Neuron (in vitro differentiated cells): ENCODE results near the gene ZNF831.

Experiments used
- H2AFZ ChIP-seq: one replicate; pipeline ENCODE4 v1.6.1; 2013; ENCODE audit warnings: low read depth, mild to moderate bottlenecking, inconsistent platforms, low read length, moderate library complexity
- H3K27me3 ChIP-seq: one replicate; pipeline ENCODE4 v1.6.1; 2013; ENCODE audit warnings: low read length; ENCODE audit not compliant: insufficient read depth
- H3K36me3 ChIP-seq: one replicate; pipeline ENCODE4 v1.6.1; 2013; ENCODE audit warnings: low read length; ENCODE audit not compliant: insufficient read depth
- H3K4me1 ChIP-seq: one replicate; pipeline ENCODE4 v1.6.1; 2013; ENCODE audit warnings: low read length; ENCODE audit not compliant: insufficient read depth
- H3K4me3 ChIP-seq: 2 replicates; pipeline ENCODE4 v1.5.1; 2013; ENCODE audit warnings: mild to moderate bottlenecking, low read length, moderate library complexity
- H3K9me3 ChIP-seq: one replicate; pipeline ENCODE4 v1.6.1; 2013; ENCODE audit warnings: low read length

The ZNF831 gene

DNA sequence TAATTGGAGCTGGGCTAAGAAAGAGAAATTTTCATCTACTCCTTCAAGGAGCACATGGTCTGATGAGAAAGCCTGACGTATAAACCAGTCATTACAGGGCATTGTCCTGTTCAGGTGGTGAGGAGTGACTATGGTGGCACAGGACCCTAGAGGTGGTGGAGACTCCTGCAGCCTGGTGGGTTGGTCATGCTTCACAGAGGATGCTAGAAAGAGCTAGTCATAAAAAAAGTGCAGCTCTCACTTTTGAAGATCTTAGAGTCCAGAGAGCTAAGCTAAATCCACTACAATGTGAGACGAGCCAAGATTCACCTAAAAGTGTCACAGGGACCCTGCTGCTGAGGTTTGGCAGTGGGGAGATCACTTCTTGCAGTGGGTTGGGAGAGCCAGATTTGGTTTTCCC, 9.8 kb upstream of the ZNF831 start:
- Histone ChIP-seq H3K9me3 (no peaks in the 10 kb centered on the region), H3K4me1 (no peaks in the 10 kb centered on the region), H3K36me3 (no peaks in the 10 kb centered on the region), H3K27me3 (peaks cover 3% of the 10 kb centered on the region), H2AFZ (no peak overlapping the region), H3K4me3 (no peak overlapping the region)

DNA sequence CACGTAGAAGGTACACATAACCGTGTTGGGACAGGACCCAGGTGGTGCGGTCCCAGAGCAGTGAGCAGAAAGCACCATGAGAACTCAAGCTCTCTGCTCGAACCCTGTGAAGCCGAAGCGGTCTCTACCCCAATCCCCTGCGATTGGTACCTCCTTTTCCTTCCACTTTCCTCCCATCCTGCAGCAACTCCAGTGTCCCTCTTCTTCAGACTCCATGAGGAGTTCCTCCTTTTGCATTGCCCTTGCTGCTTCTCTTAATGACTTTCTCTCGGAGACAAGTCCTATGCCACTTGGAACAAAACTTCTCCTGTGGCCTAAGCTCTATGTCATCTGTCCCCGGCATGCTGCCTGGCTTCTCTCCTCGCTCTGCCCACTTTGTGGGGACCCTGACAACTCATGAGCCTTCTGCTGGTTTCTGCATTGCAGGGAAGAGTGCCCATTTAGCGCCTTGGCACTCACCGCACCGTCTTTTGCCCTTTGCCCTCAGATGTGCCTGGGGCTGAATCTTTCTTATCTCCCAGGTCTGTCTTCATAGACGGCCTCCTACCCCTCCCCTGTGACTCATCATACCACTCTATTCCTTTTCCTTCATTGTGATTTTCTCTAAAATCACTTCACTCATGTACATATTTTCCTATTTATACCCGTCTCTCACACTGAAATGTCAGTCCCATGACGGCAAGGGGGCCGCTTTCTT, 9.2 kb upstream of the ZNF831 start:
- Histone ChIP-seq H2AFZ (no peak overlapping the region), H3K9me3 (no peaks in the 10 kb centered on the region)

DNA sequence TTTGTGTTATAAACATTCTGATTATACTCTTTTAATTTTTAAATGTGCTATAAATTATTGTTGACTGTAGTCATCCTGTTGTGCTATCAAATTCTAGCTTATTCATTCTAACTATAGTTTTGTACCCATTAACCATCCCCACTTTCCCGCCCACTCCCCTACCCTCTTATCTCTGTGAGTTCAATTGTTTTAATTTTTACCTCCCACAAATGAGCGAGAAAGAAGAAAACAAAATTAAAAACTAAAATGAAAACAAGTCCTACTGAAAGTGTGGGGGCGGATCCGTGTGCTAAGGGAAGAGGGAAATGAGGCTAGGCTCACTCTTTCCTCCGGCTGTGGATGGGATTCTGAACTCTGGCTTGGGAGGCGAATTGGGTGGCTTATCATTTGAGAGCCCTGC, 6.6 kb upstream of the ZNF831 start:
- Histone ChIP-seq H3K27me3 (peaks cover 2% of the 10 kb centered on the region), H3K4me3 (no peak overlapping the region), H2AFZ (no peak overlapping the region), H3K4me1 (no peaks in the 10 kb centered on the region), H3K9me3 (no peaks in the 10 kb centered on the region), H3K36me3 (no peaks in the 10 kb centered on the region)

More for the DNA sequence above, 9.2 kb upstream of the ZNF831 start:
- no peak overlapping the region for H3K4me3 ChIP-seq
- peaks cover 3% of the 10 kb centered on the region for H3K27me3 ChIP-seq
- H3K36me3 ChIP-seq: no peaks in the 10 kb centered on the region
- no peaks in the 10 kb centered on the region for H3K4me1 ChIP-seq

DNA sequence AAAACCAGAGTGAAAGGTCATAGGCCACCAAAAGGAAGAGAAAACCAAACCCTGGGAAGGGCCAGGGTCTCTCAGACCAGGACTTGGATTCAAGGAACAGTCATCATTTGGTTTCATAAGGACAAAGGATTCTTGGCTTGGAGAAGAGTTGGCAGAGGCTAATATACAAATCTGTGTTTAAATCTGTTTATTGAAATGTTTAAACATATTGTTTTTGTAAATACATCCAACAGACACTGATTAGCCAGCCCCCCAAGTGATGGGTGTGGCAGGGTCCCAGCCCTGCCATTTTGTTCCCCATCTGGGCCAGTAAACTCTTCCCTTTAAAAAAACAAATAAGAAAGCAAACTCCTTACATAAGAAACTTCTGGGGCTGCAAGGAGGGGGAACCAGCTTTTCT, 6.1 kb upstream of the ZNF831 start:
- no peak overlapping the region for H2AFZ ChIP-seq
- H3K9me3 ChIP-seq: no peaks in the 10 kb centered on the region
- H3K27me3 ChIP-seq: peaks cover 2% of the 10 kb centered on the region
- H3K4me1 ChIP-seq: no peaks in the 10 kb centered on the region
- H3K36me3 ChIP-seq: no peaks in the 10 kb centered on the region
- H3K4me3 ChIP-seq: no peak overlapping the region

DNA sequence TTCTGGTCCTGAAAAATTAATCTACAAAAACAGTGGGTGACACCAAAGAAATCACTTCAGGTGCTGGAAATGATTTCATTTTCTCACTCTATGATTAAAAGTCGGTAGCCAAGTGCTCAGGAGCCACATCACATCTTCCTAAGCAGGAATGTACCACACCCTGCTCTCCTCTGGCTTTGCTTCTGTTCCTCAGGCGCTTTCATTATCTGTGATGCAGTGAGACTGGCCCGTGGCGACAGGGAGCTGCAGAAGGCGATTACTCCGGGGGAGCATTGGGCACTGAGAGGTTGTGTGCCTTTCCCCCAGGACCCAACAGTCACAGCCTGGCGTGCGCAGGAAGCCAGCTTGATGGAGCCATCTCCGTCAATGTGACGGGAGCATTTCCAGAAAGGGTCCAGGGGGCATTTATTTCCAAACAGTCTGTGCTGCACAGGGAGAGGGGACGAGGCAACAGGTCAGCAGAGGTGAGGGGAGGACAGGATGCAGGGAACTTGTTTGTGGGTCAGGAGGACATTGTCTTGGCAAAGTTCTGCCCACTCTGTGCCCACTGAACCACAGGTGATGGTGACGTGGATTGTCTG, 5.6 kb upstream of the ZNF831 start:
- H3K4me3 ChIP-seq: no peak overlapping the region
- H3K36me3 ChIP-seq: no peaks in the 10 kb centered on the region
- peaks cover 2% of the 10 kb centered on the region for H3K27me3 ChIP-seq
- no peaks in the 10 kb centered on the region for H3K4me1 ChIP-seq
- no peak overlapping the region for H2AFZ ChIP-seq
- no peaks in the 10 kb centered on the region for H3K9me3 ChIP-seq

DNA sequence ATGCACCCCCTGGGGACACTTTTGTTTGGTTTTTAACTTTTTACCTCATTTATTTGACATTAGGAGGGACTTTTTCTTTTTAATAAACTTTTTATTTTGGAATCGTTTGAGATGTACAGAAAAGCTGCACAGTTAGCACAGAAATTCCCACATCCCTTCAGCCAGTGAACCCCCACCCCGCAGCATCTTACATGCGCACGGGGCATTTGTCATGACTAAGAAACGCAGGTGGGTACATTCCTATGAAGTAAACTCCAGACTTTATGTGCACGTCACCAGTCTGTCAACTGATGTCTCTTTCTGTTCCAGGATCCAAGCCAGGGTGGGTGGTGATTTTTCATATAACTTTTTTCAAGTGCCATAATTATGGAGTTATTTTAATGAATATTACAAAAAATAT, 4.9 kb upstream of the ZNF831 start:
- Histone ChIP-seq H3K27me3 (peaks cover 2% of the 10 kb centered on the region), H3K4me3 (no peak overlapping the region), H3K9me3 (no peaks in the 10 kb centered on the region), H3K4me1 (no peaks in the 10 kb centered on the region), H2AFZ (no peak overlapping the region), H3K36me3 (no peaks in the 10 kb centered on the region)

DNA sequence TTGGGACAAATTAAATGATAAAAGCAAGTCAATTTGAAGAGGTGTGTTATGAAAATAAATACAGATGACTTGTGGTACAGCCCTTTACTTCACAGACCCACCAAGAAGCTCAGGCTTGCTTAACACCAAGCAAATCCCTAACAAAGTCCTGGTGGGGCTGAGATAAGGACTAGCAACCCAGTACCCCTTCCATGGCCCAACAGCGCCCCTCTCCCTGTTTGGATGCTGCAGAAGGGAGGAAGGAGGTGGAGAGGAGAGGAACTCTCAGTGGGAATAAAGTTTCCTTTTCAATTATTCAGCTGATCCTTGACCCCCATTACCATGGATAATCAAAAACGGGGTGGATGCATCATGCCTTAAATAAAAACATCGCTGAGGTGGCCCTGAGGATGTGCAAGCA, 4.5 kb upstream of the ZNF831 start:
- H3K9me3 ChIP-seq: no peaks in the 10 kb centered on the region

DNA sequence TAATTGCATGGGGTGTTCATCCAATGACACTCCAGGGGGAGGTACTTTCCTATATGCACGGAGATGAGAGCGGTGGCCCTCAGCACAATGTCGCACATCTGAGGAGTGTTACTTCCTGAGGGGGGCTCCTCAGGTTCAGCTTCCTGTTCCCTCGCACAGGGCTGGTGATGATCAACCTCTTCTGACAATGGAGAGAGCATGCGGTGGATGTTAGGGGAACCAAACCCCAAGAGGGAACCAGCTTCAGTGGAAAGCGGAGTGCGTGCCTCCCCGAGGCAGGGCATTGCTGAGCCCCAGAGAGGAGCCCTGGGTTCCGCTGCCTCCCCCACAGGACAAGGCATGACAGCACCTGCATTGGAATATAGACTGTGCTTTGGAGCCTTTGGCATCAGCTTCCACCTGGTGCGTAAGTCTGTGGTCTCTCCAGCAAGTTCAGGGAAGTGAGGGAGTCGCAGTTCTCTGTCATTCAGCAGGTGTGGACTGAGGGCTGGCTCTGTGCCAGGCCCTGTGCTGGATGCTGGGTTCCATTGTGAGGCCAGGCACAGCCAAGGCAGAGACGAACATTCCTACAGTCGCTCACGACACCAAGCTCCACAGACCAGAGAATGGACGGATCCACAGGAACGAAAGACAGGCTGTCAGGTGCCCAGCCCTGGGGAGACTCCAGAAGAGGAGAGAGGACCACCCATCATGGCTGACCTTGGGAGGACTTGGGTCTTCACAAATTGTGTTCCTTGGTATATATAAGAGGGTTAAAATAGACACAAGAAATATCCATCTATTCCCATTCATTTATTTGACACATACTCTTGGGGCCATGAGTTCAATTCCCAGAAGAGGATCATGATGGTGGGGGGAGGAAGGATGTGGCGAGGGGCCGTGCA, 3.9 kb upstream of the ZNF831 start:
- Histone ChIP-seq H3K9me3 (no peaks in the 10 kb centered on the region), H3K36me3 (no peaks in the 10 kb centered on the region), H3K4me1 (no peaks in the 10 kb centered on the region), H3K4me3 (no peak overlapping the region), H3K27me3 (peaks cover 2% of the 10 kb centered on the region), H2AFZ (no peak overlapping the region)

More for the DNA sequence above, 4.5 kb upstream of the ZNF831 start:
- Histone ChIP-seq H3K36me3 (no peaks in the 10 kb centered on the region), H3K27me3 (peaks cover 2% of the 10 kb centered on the region), H2AFZ (no peak overlapping the region), H3K4me1 (no peaks in the 10 kb centered on the region), H3K4me3 (no peak overlapping the region)

DNA sequence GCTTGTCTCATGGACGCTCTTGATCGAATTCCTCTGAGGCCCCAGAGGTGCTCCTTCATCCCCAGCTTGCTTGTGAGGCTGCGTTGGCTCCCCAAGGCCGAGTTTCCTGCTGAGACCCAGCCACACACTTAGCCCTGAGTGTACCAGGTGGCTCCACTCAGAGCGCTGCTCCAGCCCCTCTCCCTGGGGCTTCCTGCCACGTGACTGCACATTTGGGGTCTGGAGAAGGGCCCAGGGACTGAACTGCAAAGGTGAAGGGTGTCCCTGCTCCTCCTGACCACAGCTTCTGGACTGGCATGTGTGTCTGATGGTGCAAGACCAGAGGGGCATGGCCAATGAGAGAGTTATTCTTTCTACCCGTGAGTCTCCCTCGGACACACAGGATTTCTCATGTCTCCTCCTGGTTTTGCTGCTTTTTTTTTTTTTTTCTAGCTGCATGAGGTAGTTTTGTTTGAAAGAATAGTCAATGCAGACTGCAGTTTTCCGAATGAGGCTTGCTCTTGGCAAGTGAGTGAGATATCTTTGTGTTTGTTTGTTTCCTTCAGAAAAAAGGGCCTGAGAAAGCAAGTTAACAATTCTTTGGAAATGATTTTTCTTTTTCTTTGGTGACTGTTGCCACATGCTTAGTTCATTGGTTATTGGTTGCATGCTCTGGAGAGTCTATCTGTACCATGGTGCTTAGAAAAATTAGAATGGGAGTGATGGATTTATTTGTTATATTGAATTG, 3.1 kb upstream of the ZNF831 start:
- H3K4me3 ChIP-seq: no peak overlapping the region
- H3K4me1 ChIP-seq: no peaks in the 10 kb centered on the region
- no peak overlapping the region for H2AFZ ChIP-seq
- no peaks in the 10 kb centered on the region for H3K36me3 ChIP-seq
- H3K27me3 ChIP-seq: peaks cover 2% of the 10 kb centered on the region
- H3K9me3 ChIP-seq: no peaks in the 10 kb centered on the region

DNA sequence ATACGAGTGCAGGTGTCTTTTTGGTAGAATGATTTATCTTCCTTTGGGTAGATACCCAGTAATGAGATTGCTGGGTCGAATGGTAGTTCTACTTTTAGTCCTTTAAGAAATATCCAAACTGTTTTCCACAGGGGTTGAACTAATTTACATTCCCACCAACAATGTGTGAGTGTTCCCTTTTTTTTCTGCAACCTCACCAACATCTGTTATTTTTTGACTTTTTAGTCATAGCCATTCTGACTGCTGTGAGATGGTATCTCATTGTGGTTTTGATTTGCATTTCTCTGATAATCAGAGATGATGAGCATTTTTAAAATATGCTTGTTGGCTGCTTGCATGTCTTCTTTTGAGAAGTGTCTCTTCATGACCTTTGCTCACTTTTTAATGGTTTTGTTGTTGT, 1.9 kb upstream of the ZNF831 start:
- no peaks in the 10 kb centered on the region for H3K4me1 ChIP-seq
- H3K36me3 ChIP-seq: no peaks in the 10 kb centered on the region
- H2AFZ ChIP-seq: no peak overlapping the region
- H3K4me3 ChIP-seq: no peak overlapping the region
- peaks cover 2% of the 10 kb centered on the region for H3K27me3 ChIP-seq
- H3K9me3 ChIP-seq: no peaks in the 10 kb centered on the region

DNA sequence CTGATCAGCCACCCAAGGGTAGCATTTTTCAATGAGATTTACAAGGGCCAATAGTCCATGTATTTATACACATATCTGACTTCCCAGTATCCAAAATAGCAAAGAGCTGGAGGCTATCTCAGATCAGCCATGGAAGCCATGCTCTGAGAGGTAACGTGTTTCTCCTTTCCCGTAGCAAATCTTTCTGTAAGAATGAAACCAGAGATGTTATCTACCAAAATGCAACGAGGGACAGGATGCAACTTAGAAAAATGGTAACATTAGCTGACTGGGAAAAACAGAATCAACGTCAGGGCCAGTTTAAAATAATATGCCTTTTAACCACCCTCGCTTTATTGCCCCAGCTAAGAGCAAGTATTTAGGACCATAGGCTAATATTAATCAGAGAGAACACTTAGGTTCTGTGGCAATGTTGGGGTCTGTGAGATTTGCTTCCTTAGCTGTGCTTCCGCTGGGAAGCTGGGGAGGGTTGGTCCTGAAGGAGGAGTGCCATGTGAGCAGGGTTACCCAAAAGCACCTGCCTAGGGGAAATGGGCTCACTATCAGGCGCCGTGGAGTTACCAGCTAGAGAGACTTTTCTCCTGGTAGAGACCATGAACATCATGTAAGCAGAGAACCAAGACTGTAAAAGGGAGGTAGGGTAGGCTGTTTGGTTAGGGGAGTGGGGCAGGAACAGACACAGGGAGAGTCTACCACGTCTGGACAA, 1.2 kb downstream of the ZNF831 start:
- H3K36me3 ChIP-seq: no peaks in the 10 kb centered on the region
- peaks cover 2% of the 10 kb centered on the region for H3K27me3 ChIP-seq
- H3K4me3 ChIP-seq: no peak overlapping the region
- H3K9me3 ChIP-seq: no peaks in the 10 kb centered on the region
- H3K4me1 ChIP-seq: no peaks in the 10 kb centered on the region
- H2AFZ ChIP-seq: no peak overlapping the region

DNA sequence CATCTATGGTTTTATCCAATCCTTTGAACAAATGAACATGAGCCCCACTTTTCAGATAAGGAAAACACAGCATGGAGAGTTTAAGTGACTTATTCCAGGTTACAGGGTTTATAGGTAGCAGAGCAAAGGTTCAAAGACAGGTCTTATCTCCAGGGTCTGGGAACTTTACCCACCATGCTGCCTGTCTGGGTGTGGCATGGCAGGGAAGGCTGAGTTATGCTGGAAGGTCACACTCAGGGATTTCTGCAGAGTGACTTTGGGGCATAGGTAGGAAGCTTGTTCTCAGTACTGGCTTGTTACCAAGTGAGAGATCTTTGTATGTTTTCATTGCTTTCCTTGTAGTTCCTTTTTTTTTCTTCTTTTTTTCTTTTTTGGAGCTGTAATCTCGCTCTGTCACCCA, 1.8 kb downstream of the ZNF831 start:
- H3K27me3 ChIP-seq: peaks cover 2% of the 10 kb centered on the region
- H3K36me3 ChIP-seq: no peaks in the 10 kb centered on the region
- H3K4me3 ChIP-seq: no peak overlapping the region

More for the DNA sequence above, 1.8 kb downstream of the ZNF831 start:
- H2AFZ ChIP-seq: no peak overlapping the region
- no peaks in the 10 kb centered on the region for H3K4me1 ChIP-seq
- no peaks in the 10 kb centered on the region for H3K9me3 ChIP-seq
